Measurements from ENCODE around the gene CEP41.
A peak's percentile ranks its signal among the peaks of the same experiment; 100 is the strongest.

Gene CEP41

DNA sequence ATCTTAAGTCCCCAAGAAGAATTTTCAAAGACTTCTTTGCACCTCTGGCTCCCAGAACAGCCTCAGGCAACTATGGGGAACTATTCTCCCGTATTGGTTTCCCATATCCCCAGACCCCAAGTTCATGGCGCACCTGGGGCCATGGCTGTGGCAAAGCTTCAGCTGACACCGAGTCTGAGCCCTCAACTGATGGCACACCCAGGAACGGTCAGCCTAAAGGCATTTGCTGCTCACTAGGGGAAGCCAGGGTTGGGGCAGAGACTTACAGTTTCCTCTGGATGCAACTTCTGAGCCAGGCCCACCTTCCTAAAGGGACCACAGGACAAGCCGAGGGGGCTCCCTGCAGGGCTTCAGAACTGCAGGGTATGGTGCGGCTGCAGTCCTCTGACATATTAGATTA lies 74.3 kb downstream of the CEP41 start:
- DNase-seq = no peak

DNA sequence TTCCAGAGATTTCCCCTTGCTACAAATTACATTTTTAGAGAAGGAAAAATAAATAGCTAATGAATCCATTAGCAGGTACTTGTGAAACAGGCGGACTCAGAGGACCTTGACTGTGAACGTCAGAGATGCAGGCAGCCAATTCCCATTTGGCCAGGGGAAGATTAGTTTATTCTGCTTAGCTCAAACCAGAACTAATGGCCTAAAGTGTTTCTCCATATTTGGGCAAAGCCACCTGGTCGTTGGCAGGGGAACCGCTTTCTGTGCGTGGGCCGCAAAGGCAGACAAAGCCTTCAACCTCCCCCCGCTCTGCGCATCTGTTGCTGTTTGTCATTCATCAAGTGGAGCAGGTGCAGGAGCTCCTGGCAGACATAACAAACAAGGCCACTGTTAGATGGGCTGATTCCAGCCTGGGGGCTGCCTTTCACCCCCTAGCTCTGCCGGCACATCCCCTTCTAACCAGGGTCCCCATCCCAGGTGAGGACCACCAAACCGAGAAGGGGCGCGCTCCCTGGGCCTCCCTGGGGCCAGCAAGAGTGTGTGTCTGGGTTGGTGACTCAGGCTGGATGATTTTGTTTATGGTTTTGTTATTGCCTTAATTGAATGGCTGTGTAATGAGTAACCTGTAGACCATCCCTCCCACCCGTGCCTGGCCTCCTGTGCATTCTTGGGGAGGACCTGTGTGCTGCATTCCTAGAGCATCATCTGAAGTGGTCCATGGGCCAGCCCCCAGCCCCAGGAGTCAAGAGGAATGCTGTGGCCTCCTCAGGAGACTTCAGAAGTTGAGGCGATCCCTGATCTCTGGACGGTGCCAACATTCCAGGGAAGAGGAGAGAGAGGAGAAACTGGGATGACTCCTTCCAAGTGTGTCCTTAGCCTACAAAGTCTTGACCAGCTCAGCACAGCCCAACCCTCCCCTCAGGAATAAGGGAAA lies 75.0 kb downstream of the CEP41 start:
- peak; percentile 98 to 99 for DNase-seq

DNA sequence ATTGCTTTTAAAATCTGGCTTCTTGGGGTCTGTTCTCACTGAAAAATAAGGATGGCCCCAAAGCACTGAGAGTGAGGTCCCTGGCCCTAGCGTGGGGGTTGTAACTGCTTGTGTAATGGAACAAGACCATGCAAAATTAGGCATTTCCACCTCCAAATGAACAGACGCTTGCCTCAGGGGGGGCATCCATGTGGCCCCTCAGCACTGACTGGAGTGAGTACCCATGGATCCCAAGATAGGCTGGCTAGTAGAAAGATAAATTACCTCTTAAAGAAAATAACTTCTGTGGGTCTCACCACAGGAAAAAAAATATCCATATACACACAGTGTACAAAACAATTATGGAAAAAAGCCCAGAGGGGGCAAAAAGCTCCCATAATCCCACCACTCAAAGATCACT lies 75.7 kb downstream of the CEP41 start:
- no peak for DNase-seq

DNA sequence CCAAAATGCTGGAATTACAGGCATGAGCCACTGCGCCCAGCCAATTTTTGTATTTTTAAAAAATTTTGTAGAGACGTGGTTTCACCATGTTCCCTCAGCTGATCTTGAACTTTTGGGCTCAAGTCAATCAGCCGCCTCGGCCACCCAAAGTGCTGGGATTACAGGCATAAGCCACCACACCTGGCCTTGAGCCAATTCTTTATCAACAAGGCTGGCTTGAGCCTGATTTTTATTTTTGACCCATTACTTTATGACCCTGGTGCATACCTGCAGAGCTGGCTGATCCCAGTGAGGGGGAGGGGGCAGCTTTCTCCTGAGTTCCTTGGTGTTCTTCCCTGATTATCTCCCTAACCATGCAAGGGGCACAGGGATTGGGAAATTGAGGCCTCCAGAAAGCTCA lies 76.4 kb downstream of the CEP41 start:
- DNase-seq = peak in 1 of 2 experiments; percentile 27

DNA sequence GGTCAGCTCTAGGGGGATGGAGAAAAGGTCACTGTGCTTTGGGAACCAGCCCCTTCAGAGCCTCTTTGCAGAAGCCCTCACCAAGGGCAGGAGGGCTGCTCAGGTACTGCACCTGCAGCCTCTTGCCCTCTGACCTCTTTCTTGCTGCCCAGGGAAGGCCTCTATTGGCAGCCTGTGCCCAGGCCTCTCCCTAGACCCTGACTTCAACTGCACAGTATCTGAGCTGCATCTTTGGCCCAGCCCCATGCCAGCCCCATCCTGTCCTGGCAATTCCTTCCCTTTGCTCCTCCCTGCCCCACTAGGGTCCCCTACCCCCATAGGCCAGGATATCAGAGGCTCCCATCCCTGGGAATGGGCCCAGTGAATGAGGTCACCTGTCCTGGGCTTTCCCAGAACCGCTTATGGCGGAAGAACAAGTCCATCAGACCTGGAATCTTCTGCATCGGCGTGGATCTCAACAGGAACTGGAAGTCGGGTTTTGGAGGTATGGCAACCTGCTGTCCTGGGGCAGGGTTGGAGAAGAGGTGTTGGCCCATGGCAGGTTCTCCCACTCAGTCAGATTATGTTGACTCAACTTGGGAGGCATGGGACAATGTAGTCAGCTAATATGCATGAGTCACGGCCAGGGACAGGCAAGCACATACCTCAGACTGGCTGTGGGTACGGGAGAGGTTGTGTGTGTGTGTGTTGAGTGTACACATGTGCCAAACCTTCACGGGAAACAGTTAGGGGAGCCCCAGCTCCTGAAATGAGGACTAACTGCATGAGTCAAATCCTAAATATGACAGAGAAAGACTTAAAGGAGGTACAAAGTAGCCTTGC lies 77.6 kb downstream of the CEP41 start:
- DNase-seq = no peak

DNA sequence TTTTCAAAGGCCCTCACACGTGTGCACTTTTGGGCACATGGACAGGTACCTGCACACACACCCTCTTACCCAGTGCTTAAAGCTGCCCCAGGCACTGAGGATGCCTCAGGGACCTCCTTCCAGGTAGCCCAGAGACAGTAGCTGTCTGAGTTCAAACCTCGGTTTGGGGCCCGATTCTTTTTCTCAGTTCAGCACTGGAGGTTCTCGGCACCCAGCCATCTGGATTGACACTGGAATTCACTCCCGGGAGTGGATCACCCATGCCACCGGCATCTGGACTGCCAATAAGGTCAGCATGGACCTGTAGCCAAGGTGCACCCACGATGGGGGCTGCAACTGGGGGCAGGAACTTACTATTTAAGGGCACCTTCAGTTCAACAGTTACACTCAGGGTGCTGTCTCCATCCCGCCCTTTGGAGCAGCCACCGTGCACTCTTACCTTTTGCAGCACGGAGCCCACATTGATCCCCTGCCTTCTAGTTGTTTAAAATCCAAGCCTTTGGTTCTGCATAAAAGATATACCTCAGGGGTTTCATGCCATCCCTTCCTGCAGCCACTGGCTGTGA lies 78.5 kb downstream of the CEP41 start:
- no peak for DNase-seq

DNA sequence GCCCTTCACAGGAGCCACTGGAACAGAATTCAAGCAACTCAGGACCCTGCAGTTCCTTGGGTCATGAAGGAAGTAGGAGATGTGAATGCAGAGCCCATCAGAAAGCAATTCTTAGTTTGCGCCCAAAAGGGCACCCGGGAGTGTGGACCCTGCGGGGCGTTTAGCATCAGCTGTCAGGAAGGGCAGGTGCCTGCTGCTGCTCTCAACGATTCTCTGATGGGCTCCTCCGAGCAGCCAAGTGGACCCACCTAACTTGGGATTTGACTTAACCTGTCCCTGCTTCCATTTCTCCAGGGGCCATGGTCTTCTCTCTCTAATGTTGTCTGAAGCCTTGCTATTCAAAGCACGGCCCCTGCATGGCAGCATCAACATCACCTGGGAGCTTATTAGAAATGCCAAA lies 79.1 kb downstream of the CEP41 start:
- DNase-seq = no peak

DNA sequence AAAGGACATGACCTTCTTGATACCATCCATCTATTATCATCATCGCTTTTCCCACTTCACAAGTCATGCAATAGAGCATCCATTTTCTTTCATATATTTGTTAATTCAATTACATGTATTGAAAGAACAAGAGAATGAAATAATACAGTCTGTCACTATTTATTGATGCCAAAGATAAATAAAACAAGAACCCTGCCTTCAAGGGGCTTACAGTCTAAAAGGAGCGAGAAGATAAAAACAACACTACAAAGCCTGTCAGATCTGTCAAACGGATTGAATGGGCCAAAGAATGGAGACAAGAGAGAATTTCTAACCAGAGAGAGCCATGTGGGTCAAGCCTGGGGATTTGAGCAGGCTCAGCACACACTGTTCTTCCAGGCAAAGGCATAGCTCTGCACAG lies 80.3 kb downstream of the CEP41 start:
- DNase-seq = no peak

DNA sequence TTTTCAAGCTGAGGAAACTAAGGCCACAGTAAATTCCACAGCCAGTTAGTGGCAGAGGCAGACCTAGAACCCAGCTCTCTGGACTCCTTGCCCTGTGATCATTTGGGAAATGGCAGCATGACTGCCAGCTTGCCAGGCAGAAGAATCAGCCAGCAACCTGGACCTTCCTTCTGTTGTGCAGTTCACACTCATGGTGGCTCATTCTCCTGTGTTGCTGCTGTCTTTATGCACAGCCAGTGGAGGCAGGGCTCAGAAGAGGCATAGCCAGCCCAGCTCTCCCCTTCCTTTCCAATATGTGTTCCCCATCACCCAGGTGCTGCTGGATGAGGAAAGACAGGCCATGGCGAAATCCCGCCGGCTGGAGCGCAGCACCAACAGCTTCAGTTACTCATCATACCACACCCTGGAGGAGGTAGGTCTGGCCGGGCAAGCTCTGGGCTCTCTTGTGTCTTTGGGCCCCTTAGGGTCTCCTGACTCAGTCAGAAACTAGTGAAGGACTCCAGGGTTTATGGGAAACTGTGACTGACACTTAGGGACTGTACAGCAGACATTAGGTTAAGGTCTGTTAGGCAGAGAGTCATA lies 81.4 kb downstream of the CEP41 start:
- no peak for DNase-seq

DNA sequence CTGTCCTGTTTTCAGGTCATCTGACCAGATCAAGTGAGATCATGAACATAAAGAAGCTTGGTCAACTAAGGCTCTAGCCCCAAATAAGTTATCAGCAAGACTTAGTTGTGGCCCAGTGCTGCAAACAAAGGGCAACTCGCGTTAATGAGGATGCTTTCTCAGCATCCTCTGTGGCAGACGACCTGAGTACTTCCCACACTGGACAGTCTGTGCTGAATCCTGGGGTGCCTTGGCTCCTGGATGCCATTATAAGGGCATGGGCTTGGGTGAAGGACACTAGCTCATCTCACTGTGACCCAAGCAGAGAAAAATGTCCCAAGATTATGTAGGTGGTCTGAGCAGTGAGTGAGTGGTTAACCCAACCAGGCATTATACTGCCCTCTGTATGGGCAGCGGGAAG lies 82.3 kb downstream of the CEP41 start:
- DNase-seq = no peak

DNA sequence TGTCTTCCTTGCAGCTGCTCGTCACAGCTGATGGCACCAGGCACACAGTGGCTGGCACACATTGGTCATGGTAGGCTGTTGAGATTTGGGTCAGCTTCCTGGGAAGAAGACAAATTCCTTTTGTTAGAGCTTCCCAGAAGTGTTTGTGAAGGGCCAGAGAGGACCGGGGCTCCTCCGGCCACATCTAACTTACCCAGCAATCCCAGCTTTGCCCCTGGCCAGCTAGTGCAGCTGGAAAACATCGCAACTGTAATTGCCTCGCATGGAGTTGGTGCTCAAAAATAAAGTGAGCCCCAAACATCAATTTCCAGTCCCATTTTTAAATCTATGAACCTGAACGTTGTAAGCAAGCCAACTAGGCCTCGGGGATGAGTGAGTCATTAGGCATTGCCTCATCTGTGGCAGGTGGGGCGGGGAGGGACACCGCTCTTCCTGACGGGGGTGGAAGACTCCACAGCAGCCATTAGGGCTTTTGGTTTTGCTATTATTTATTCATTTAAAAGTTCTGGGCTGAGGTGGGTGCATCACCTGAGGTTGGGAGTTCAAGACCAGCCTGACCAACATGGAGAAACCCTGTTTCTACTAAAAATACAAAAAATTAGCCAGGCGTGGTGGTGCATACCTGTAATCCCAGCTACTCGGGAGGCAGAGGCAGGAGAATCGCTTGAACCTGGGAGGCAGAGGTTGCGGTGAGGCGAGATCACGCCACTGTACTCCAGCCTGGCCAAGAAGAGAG lies 83.8 kb downstream of the CEP41 start:
- DNase-seq = peak; percentile 23 to 61

DNA sequence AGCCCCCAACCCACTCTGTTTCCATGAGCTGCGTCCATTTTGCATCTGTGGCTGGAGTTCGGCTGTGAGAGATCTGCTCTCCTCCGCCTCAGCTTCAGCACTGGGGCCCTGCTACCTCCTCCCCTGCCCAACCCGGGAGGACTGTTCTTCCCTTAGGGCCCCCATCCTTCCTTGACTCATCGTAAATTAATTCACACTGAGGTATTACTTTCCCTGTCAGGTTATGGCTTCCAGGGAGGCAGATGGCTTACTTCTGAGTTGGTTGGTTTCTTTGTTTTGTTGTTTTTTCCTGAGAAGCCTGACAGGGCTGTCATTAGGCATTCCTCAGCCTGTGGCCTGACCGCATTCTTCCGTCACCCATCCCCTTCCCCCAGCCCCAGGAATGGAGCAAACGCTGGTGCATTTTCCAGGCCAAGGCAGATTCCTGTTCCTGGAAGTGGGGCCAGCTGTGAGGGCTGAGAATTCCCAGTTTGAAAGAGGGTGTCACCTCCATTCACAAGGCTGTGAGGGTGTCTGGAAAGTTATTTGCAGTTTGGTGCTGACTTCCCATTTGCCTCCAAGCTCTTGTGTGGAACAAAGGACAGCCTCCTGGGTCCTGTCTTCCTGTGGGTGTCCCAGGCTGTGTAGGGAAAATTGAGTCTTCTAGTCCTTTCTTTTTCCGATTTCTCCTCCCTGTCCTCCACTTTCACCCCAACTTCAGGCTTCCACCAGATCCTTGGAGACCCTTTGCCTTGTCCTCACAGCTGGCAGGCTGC lies 84.5 kb downstream of the CEP41 start:
- no peak for DNase-seq

DNA sequence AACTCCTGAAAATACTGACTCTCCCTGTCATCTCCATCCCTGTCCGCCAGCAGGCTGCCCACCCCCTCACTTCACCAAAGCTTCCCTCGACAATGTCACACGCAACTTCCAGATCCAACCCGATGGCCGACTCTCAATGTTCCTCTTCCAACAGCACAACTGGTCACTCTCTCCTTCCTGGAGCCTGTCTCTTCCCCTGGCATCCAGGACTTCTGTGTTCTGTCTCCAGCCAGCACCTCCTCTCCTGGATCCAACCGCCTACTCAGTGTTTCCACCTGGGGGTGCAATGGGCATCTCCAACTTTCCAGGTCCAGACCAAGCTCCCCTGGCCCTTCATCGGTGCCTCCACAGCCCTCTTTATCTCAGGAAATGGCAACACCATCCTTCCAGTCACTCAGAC lies 87.6 kb downstream of the CEP41 start:
- no peak for DNase-seq

DNA sequence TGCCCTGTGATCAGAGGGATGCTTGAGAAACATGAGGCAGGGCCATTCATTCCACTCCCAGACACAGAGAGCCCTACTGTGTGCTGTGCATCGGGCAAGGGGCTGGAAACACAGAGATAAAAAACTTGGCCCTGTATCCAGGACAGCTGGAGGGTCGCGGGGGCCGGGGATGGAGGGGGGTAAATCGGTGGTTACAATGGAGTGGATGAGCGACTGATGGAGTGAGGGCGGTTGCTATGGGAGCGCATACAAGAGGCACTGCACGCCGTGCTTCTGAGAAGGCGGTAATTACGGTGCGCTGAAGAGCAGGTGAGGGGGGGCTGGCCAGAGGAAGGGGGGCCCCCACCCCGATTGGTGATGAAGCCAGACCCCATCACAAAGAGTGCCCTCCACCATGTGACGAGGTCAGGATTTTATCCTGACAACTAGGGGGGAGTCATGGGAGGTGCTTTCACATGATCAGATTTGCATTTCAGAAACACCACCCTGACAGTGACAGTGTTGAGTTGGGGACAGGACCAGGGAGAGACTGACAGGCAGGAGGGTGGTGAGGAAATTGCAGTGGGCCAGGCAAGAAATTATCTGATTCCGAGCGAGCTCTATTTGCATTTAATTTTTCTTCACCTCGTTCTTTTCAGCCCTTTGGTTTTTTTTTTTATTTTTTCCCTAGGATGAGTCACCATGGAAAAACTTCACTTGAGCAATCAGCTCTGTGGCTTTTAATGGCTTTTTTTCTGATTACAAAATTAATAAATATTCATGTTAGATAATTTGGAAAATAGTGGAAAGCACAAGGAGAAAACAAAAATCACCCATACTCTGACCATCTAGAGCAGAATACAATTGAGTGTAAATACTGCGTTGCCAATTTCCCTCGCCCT lies 88.4 kb downstream of the CEP41 start:
- DNase-seq = no peak

DNA sequence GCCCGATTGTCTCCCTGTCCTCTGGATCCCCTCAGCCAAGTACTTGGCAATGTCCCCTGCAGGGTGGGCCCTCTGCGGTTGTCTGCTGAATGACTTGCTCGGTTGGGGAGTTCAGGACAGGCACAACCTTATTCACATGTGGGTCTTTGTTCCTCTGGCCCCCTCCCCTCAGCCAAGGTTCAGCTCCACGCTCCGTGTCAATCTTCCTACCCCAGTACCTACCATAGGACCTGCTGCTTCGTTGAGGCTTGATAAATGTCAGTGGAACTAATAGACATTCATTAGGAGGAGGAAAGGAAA lies 89.1 kb downstream of the CEP41 start:
- no peak for DNase-seq

DNA sequence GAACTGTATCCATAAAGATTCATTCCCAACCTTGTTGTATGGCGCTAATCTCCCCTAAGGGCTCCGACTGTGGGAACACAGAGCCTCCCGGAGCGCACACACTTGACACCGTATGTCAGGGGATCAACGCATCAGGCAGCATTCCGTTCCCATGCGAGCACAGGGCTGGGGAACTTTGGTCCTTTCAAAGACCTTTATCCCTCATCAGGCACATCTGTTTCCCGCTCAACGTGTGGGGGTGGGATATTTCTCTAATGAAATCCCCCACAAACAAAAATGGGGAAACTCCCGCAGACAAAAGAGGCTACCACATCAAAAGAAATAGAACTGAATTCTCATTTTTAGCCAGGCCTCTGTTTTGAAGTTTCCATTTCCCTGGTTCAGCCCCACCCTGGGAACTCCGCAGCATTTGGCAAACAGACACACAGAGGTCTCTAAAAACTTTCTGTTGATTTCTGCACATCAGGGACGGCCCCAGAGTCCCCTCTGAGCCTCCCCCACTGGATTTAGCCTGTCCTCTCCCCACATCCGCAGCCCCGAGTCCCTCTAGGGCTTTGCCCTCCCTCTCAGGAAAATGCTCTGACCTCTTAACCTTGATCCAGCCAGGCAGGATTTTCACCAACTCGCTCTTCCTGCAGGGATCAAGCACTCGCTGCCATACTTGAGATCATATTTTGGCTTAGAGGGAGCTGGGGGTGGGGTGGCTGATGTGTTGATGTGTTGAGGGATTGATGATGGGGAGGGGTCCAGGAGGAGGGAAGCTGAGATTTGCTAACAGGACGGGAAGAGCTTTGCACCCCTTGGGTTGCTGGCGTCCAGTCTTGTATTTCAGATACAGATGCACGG lies 89.6 kb downstream of the CEP41 start:
- no peak for DNase-seq

DNA sequence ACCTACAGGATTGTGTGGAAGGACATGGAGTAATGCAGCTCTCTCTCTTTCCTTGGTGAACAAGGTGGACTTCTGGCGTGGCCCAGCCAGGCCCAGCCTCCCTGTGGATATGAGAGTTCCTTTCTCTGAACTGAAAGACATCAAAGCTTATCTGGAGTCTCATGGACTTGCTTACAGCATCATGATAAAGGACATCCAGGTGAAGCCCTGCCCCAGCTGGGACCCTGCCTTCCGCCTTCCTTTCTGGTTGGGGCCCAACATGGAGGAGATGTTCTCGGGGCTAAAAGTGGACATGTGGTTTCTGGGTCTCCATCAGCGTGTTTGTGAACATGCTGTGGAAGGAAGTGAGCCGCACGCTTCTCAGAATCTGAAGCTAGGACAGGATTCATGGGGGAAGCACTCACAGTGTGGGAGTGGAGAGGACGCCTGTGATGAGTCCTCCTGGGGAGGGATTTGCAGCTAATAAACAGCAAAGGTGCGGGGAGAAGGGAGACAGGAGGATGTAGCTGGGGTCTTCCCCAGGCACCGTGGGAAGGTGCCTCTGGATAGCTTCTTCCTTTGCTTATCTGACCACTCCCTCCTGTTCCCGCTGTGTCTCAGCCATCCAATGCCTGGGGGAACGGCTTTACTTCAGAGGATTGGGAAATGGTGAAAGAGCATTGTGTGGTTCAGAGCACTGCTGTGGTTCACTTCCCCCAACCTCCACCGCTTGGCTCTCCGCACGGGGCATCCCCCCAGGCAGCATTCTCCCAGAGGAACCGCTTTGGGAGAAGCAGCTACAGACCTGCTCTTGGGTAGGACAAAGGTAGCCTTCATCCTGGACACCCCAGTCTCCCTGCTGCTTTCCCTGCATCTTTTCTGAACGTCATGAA lies 90.7 kb downstream of the CEP41 start:
- DNase-seq = no peak

DNA sequence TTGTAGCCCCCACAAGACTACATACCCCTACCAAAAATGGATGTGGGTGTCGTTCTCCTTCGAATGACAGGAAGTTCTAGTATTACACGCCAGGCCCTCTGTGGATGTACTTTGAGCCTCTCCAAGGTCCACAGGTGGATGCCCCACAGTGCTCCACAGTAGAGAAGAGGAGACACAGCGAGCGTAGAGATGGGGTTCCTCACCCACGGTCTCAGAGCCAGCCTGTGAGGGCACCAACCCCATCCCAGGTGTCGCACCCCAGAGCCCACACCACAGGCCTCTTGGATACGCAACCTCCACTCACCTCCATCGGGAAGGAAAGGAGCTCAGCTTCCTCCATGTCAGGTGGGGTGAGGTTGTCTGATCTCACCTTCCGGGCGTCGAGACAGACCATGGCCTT lies 93.9 kb downstream of the CEP41 start:
- no peak for DNase-seq
